ENCODE data around the gene PRDM16. TPM values are rescaled to one million over a fixed set of nuclear protein-coding genes. Genes with fewer than 3 reads are reported as not detected.

PRDM16 gene
- total and polyA plus RNA-seq, 2 experiments from 2014 or later, result 0.14 to 0.16 TPM

GRCh38 chr1:3196577-3197245, 127.7 kb downstream of the PRDM16 start (continued):
- TF ChIP-seq ZNF462 (CRISPR knock-in tag; IDR thresholded peaks at IDR 0.05) (no peak), EZH2phosphoT487 (IDR thresholded peaks at IDR 0.05; ENCODE audit: unreplicated experiment) (no peak), CTCF (conservative IDR thresholded peaks at IDR 0.05; ENCODE audit: low read depth in 2 of 2) (no peak), CREB1 (CRISPR knock-in tag; IDR thresholded peaks at IDR 0.05; ENCODE audit: low read depth) (no peak)

- Histone ChIP-seq H3K4me1 (ENCODE audit: insufficient read depth) (no peaks in the 10 kb centered on the region), H3K9me2 (ENCODE audit: insufficient read depth) (no peaks in the 10 kb centered on the region), H2AFZ (no peak overlapping the region), H3K27ac (ENCODE audit: low read depth) (no peak overlapping the region), H3K4me3 (no peak overlapping the region), H3F3A (replicated peaks; ENCODE audit: low read depth) (no peaks in the 10 kb centered on the region), H3K4me2 (no peak overlapping the region), H3K79me2 (replicated peaks; ENCODE audit: insufficient read depth) (no peaks in the 10 kb centered on the region), H3K27me3 (ENCODE audit: insufficient read depth) (no peaks in the 10 kb centered on the region), H3K36me3 (ENCODE audit: insufficient read depth) (no peaks in the 10 kb centered on the region), H4K20me1 (replicated peaks; ENCODE audit: insufficient read depth) (no peaks in the 10 kb centered on the region)
- H3K27ac Mint-ChIP-seq, result no peak overlapping the region
- no peak overlapping the region for H3K4me3 Mint-ChIP-seq
- H3K9me3 Mint-ChIP-seq, result no peaks in the 10 kb centered on the region
- H3K36me3 Mint-ChIP-seq (ENCODE audit: low read depth), result no peaks in the 10 kb centered on the region
- DNase-seq (ENCODE audit: low spot score), result no peak
- peaks cover 2% of the 10 kb centered on the region for H3K27me3 Mint-ChIP-seq (ENCODE audit: insufficient read depth, low read depth, poor library complexity)
- no peak for ATAC-seq
- H3K4me1 Mint-ChIP-seq, result no peaks in the 10 kb centered on the region
- no peak for TF ChIP-seq ETS1 (IDR thresholded peaks at IDR 0.05)
- TF ChIP-seq CTCF (conservative IDR thresholded peaks at IDR 0.05; ENCODE audit: low read depth in 2 of 2), result no peak
- TF ChIP-seq NANOG (IDR thresholded peaks at IDR 0.05; ENCODE audit: borderline replicate concordance), result no peak
- no peak for TF ChIP-seq CREB1 (CRISPR knock-in tag; IDR thresholded peaks at IDR 0.05; ENCODE audit: low read depth)
- no peak for TF ChIP-seq REST (IDR thresholded peaks at IDR 0.05; ENCODE audit: unreplicated experiment)
- no peak for TF ChIP-seq ZNF331 (CRISPR knock-in tag; IDR thresholded peaks at IDR 0.05; ENCODE audit: low read depth)
These were observed 128.8 kb downstream of the PRDM16 start for GRCh38 chr1:3197781-3198316.

All from GM23338 (cell line).